Raji (cell line): ENCODE data around the gene ING5.

Experiments used
- POLR2A ChIP-seq: IDR thresholded peaks from 2 replicates; pipeline ENCODE4 v1.6.1; 2011; ENCODE audit warnings: low read depth, low read length, control low read depth; ENCODE audit not compliant: insufficient read depth

The ING5 gene

GRCh38 chr2:241771286-241772062 lies 69.6 kb downstream of the ING5 start:
- no peak for TF ChIP-seq POLR2A

GRCh38 chr2:241772063-241772499 lies 70.2 kb downstream of the ING5 start:
- TF ChIP-seq POLR2A: no peak

GRCh38 chr2:241773511-241774418 lies 71.9 kb downstream of the ING5 start:
- no peak for TF ChIP-seq POLR2A

- TF ChIP-seq POLR2A: no peak
Observed at GRCh38 chr2:241774419-241775222, 72.8 kb downstream of the ING5 start.

- TF ChIP-seq POLR2A: no peak
Observed at GRCh38 chr2:241775223-241776177, 73.7 kb downstream of the ING5 start.

- TF ChIP-seq POLR2A: no peak
Observed at GRCh38 chr2:241776336-241777169, 74.7 kb downstream of the ING5 start, which contains the start of gene GAL3ST2. TSS of gene GAL3ST2 (plus strand) at chr2:241776822. CDS start at chr2:241776956, 134 bp downstream.

GRCh38 chr2:241777170-241777685 lies 75.4 kb downstream of the ING5 start:
- TF ChIP-seq POLR2A: no peak

GRCh38 chr2:241777686-241778627 lies 76.1 kb downstream of the ING5 start:
- no peak for TF ChIP-seq POLR2A
